ENCODE results near the gene TENM3. TPM values are rescaled to one million over a fixed set of nuclear protein-coding genes. Genes with fewer than 3 reads are reported as not detected.

The TENM3 gene
- total RNA-seq, 1 donor = 14.0 TPM

GRCh38 chr4:182764642-182765041, 521.4 kb downstream of the TENM3 start:
- no peak overlapping the region for H3K4me3 ChIP-seq (ENCODE audit: low read depth, low read length)
- DNase-seq (ENCODE audit: low read depth) = no peak
- no peak for TF ChIP-seq CTCF (IDR thresholded peaks at IDR 0.05; ENCODE audit: insufficient read depth, low read length)

- no peak for TF ChIP-seq CTCF (IDR thresholded peaks at IDR 0.05; ENCODE audit: insufficient read depth, low read length)
These were observed 523.0 kb downstream of the TENM3 start for GRCh38 chr4:182765987-182766856.

GRCh38 chr4:182766857-182767250, 523.7 kb downstream of the TENM3 start:
- DNase-seq (ENCODE audit: low read depth) = no peak
- TF ChIP-seq CTCF (IDR thresholded peaks at IDR 0.05; ENCODE audit: insufficient read depth, low read length) = no peak
- H3K4me3 ChIP-seq (ENCODE audit: low read depth, low read length) = no peak overlapping the region

More at GRCh38 chr4:182765987-182766856, 523.0 kb downstream of the TENM3 start:
- DNase-seq (ENCODE audit: low read depth) = no peak
- no peak overlapping the region for H3K4me3 ChIP-seq (ENCODE audit: low read depth, low read length)

- no peak for DNase-seq (ENCODE audit: low read depth)
- no peak for TF ChIP-seq CTCF (IDR thresholded peaks at IDR 0.05; ENCODE audit: insufficient read depth, low read length)
- H3K4me3 ChIP-seq (ENCODE audit: low read depth, low read length) = no peak overlapping the region
These were observed 525.6 kb downstream of the TENM3 start for GRCh38 chr4:182768838-182769237.

- no peak for TF ChIP-seq CTCF (IDR thresholded peaks at IDR 0.05; ENCODE audit: insufficient read depth, low read length)
- no peak for DNase-seq (ENCODE audit: low read depth)
- H3K4me3 ChIP-seq (ENCODE audit: low read depth, low read length) = no peak overlapping the region
These were observed 527.2 kb downstream of the TENM3 start for GRCh38 chr4:182770259-182770995.

GRCh38 chr4:182770996-182771514, 527.9 kb downstream of the TENM3 start:
- H3K4me3 ChIP-seq (ENCODE audit: low read depth, low read length) = no peak overlapping the region
- no peak for TF ChIP-seq CTCF (IDR thresholded peaks at IDR 0.05; ENCODE audit: insufficient read depth, low read length)
- DNase-seq (ENCODE audit: low read depth) = no peak

Measured in fibroblast of the aortic adventitia (primary cell).